Stimulated activated CD4-positive, alpha-beta T cell treated with anti-CD3 and anti-CD28 coated beads, Interleukin-15, amount 100 ng/mL, for 24 hours (primary cell): ENCODE measurements around the gene SFSWAP.
"Not testable (repeated sequence)": the region's sequence is repeated elsewhere in the genome, so short reads cannot be mapped to it uniquely, and the experiment has no call there.

Source experiments
- DNase-seq: peaks from one replicate; pipeline ENCODE4 v3.0.0-alpha.2; 2020

Gene SFSWAP

GRCh38 chr12:131704509-131704908 lies 6.4 kb upstream of the SFSWAP start:
- no peak for DNase-seq

- not testable (repeated sequence) for DNase-seq
These were observed 4.2 kb upstream of the SFSWAP start for GRCh38 chr12:131706709-131707108.

DNA sequence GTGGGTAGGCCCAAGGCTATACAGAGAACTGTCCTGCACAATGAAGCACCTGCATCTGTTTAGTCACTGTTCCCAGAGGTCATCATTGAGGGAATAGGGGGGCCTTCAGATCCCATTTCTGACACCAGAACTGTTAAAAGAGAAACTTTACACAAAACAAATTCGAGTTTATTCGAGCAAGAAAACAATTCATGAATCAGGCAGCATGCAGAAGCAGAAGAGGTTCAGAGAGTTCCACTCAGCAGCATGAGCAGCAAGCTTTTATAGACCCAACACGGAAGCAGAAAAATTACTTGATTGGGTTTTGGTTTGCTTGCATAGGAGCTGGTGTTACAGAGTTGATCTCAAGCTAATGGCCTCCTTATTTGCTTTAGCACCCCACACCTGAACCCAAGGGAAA lies 1.7 kb upstream of the SFSWAP start:
- DNase-seq, result no peak

GRCh38 chr12:131711551-131712205 lies 788 bp downstream of the SFSWAP start:
- no peak for DNase-seq

DNA sequence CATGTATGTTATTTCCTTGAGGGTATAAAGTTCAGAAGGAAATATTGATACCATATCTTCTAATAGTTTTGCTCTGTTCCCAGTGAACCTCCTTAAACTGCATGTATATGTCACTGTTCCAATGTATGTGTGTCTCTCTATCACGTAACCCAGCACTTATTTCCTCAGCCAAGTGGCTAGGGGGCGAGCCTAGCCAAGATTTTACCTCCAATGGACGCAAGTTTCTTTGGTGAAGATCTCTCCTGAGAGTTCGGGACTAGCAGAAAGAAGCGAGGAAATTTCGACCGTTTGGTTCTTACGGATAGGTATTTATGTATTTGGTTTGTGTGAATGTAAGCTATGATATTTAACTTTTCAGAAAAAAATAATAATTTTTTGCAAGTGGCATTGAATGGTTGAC lies 2.5 kb downstream of the SFSWAP start:
- no peak for DNase-seq

- DNase-seq, result no peak
These were observed 3.9 kb downstream of the SFSWAP start for GRCh38 chr12:131714759-131715158.

DNA sequence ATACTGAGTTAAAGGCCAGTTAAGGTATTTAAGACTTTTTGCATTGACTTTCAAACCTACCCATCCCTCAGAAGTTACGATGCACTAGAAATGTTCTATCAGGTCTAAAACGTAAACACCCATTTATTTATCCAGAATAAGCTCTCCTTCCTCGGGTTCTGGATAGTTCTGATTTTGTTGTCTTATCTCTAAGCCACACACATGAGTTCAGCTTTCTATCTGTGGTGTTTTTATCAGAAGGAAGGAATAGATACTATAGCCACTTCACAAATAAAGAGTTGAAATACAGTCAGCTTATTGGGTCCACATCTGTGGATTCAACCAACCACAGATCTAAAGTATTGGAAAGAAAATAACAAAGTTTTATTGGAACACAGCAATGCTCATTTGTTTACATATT lies 5.4 kb downstream of the SFSWAP start:
- no peak for DNase-seq

GRCh38 chr12:131720241-131720640 lies 9.4 kb downstream of the SFSWAP start:
- no peak for DNase-seq

GRCh38 chr12:131720921-131721320 lies 10.0 kb downstream of the SFSWAP start:
- no peak for DNase-seq

DNA sequence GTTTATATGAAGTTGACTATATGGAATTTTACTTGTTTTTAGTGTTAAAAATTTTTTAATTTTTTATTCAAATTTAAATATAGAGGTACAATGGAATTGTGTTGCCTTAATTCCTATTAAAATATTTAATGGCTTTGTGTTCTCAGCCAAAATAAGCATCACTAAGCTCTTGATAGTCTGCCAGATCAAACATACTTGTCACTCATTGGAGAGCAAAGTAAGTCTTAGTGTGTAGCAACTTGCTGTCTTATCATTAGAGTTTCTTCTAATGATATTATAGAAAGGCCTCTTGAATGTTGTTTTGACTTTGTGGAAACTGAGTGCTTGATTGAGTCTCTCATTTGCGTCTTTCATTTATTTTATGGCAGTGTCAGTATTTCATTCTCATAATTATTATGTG lies 10.7 kb downstream of the SFSWAP start:
- no peak for DNase-seq

DNA sequence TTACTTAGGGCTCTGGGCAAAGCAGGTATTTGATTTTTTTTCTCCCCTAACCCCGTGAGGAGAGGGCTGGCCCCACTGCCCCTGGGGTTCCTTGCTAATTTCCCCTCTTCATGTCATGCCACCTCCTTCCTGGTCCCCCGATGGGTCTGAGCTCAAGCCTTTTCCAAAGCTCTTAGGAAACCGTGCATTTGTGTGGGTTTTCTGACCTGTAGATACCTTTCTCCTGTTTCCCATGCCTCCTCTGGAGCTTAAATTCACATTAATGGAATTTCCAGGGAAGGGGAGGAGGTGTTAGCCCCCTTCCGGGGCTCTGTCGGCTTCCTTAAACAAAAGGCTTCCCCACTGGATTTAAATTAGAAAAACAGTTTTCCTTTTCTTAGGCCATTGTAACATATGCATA lies 12.6 kb downstream of the SFSWAP start:
- DNase-seq, result no peak

DNA sequence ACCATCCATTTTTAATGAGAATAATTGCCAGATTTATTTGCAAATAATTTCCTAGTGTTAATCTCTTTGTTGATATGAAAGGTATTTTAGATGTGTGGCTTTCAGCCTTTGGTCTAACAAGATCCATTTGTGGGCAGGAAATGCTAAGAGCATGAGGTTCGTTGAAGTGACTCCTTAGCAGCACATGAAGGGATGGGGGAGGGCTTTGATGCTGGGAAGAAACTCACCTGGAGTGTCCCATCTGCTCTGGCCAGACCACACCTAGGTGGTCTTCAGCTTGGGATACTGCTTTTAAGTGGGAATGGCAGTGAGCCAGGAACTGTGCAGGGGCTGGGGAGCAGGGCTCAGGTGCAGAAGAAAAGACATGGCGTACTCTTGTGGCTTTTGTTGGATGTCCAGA lies 13.6 kb downstream of the SFSWAP start:
- DNase-seq, result no peak

- no peak for DNase-seq
These were observed 14.6 kb downstream of the SFSWAP start for GRCh38 chr12:131725503-131725902.

DNA sequence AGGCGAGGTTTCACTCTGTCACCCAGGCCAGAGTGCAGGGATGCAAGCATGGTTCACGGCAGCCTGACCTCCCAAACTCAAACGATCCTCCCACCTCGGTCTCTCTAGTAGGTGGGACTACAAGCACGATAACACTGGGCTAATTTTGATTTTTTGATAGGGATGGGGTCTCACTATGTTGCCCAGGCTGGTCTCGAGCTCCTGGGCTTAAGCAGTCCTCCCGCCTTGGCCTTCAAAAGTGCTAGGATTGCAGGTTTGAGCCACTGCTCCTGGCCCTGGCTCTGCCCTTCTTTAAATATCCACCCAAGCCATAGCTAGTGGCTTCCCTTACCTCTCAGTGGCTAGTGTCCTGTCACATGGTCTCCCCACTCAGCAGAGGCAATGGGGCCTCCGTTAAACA lies 17.8 kb downstream of the SFSWAP start:
- no peak for DNase-seq

- no peak for DNase-seq
These were observed 18.5 kb downstream of the SFSWAP start for GRCh38 chr12:131729254-131729955.

- DNase-seq, result no peak
These were observed 22.2 kb downstream of the SFSWAP start for GRCh38 chr12:131732996-131733615.

GRCh38 chr12:131733874-131734273 lies 23.0 kb downstream of the SFSWAP start:
- DNase-seq, result no peak

DNA sequence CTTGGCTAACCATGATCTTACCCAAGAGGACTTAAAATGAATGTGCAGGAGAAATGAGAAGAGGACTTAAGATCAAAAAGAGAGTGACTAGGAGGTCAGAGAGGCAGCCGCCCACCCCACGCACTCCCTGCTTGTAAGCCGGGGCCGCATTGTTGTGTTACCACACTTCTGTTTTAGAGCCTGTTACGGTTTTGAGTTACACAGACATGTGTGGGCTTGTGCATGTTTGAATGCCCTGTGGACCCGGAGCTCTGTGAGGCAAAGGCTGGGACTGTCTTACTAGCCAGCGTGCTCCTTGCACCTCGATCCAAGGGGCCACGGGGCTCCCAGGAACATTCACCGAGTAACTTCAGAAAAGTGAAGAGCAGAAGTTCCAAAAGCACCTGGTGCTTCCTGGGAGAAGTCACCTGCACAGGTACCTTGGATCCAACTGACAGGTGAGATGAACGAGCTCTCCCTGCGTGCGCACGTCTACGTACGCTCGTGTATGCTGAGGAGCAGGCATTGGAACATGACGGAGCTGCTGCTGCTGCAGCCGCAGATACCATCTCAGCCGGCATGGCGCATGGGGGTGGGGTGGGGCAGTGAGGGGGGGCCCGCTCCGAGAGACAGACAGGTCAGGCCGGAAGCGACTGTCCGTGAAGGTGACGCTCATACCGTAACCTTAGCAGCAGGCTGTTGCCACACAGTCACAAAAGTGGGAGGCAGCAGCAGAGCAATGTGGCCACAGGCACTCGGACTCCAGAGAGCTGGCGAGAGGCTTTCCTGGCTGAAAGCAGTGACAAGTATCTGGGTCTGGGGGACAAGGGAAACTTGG lies 23.7 kb downstream of the SFSWAP start:
- no peak for DNase-seq

DNA sequence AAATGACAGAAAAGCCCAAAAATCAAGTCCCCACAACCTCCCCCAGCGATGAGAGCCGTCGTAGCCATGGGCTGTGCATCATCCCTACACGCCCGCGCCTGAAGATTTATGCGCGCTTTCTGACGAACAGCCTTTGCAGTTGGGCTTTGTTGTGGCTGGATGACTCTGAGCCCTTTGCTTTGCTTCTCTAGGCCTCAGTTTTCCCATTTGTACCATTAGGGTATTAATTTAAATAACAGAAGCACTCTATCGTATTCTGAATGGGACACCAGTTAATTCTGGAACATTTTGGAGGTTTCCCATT lies 24.2 kb downstream of the SFSWAP start:
- peak; percentile 25 for DNase-seq

DNA sequence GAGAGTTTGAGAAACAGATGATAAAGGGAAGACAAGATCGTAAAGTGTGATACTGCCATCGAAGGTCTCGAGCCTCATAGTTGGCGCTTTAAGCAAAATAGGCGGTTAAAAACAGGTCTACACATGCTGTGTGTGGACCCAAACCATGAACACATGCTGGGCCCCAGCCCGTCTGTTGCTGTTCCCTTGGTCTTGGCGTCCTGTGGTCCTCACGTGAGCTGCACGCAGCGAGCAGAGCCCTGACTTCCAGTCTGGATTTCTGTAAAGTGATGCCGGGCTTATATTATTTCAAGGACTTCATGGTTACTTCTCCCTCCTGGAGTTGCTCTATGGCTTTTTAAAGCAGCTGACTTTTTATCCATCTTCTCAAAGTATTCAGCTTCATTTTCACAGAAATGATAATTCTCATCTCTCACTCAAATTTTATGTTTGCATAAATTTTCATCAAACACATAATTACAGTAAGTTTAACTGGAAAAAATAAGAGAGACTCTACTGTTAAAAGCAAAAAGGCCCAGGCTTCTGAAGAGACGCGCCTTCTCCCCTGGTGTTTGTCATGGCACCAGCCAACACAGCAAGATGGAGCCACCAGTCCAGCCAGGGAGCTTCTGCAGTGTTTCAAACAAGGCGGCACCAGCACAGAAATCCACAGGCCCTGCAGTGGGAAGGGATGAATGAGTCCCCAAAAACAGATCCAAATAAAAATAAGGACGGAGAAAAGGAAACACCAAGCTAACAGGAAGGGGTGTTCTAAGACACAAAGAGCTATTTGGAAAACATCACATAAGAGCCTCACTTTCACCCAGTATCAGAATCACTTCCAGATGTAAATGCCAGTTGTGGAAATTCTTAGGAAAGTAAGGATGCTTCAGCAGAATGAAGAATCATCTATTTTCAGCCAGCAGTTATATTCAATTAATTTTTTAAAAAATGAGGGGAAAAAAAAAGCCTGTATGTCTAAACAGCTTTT lies 24.9 kb downstream of the SFSWAP start:
- no peak for DNase-seq

- no peak for DNase-seq
These were observed 25.7 kb downstream of the SFSWAP start for GRCh38 chr12:131736446-131737149.
